ENCODE measurements around the gene UGT2B17. TPM values are rescaled to one million over a fixed set of nuclear protein-coding genes. Genes with fewer than 3 reads are reported as not detected.
A peak's percentile ranks its signal among the peaks of the same experiment; 100 is the strongest.

UGT2B17 gene
- total and polyA plus RNA-seq, 2 of the 13 experiments (the other 11 are each of a cell fraction or from before 2014, with no cell fraction given): not detected

DNA sequence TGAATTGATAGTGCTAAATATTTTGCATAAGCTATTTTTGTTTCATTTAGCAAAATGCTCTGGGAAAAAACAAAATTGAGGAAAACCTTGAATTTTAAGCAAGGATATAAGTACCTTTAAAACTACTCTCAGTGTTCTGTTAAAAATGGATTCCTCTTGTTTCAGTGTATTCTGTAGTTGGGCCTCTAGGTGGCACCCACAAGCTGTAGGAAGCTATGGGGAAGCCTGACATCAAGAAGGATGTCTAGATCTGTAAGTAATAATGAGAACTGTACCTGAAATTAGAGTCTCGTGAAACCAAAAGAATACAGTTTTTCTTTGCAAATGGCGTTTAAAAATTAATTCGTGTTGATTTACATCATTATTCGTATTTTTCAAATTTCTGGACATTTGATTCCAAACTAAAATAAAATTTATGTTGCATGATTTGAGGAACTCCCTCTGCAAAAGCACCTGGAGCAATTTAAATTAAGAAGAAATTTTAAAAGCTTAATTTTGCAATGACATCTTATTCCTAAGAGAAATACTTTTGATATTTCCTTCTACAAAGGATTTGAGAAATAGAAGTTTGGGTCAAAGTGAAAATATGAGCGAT lies 77.6 kb downstream of the UGT2B17 start (continued):
- TF ChIP-seq GATAD2A (CRISPR knock-in tag; IDR thresholded peaks at IDR 0.05) (peak; percentile 56; the same call in 1 of the 2 replicates), SMC3 (IDR thresholded peaks at IDR 0.05; ENCODE audit: low read length) (peak; percentile 99), KDM5B (CRISPR knock-in tag; IDR thresholded peaks at IDR 0.05; ENCODE audit: borderline replicate concordance) (no peak), AHDC1 (CRISPR knock-in tag; IDR thresholded peaks at IDR 0.05; ENCODE audit: borderline replicate concordance) (no peak), SOX13 (IDR thresholded peaks at IDR 0.05) (no peak), SOX13 (CRISPR knock-in tag; conservative IDR thresholded peaks at IDR 0.05 in 1 of 2, IDR thresholded peaks at IDR 0.05 in 1 of 2) (no peak; a peak in 1 of 4 replicates), CBX5 (CRISPR knock-in tag; IDR thresholded peaks at IDR 0.05; ENCODE audit: borderline replicate concordance) (no peak), FOXC1 (CRISPR knock-in tag; IDR thresholded peaks at IDR 0.05; ENCODE audit: borderline replicate concordance) (no peak), ZNF883 (CRISPR knock-in tag; IDR thresholded peaks at IDR 0.05; ENCODE audit: not compliant biosample characterization) (no peak), KAT8 (CRISPR knock-in tag; IDR thresholded peaks at IDR 0.05) (peak; percentile 29; the same call in 1 of the 2 replicates), AFF4 (CRISPR knock-in tag; IDR thresholded peaks at IDR 0.05) (no peak), ZNF781 (CRISPR knock-in tag; IDR thresholded peaks at IDR 0.05; ENCODE audit: borderline replicate concordance, not compliant biosample characterization) (no peak), DRAP1 (CRISPR knock-in tag; IDR thresholded peaks at IDR 0.05) (no peak), ZMYM4 (CRISPR knock-in tag; IDR thresholded peaks at IDR 0.05) (peak; percentile 46; the same call in 1 of the 2 replicates), RFXANK (CRISPR knock-in tag; IDR thresholded peaks at IDR 0.05) (0 out of 2 replicates have a peak, but pooled peaks have one; percentile 67), NR2F2 (IDR thresholded peaks at IDR 0.05; ENCODE audit: borderline replicate concordance, low read depth) (no peak), STAG1 (CRISPR knock-in tag; IDR thresholded peaks at IDR 0.05) (peak; percentile 98), EED (CRISPR knock-in tag; IDR thresholded peaks at IDR 0.05) (no peak), HOXA9 (CRISPR knock-in tag; IDR thresholded peaks at IDR 0.05; ENCODE audit: borderline replicate concordance) (no peak)
- TF ChIP-seq, protein P1, sequence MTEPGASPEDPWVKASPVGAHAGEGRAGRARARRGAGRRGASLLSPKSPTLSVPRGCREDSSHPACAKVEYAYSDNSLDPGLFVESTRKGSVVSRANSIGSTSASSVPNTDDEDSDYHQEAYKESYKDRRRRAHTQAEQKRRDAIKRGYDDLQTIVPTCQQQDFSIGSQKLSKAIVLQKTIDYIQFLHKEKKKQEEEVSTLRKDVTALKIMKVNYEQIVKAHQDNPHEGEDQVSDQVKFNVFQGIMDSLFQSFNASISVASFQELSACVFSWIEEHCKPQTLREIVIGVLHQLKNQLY (CRISPR knock-in tag; IDR thresholded peaks at IDR 0.05): no peak

All from HepG2 (cell line).